ENCODE results near the gene DAB1. TPM values are rescaled to one million over a fixed set of nuclear protein-coding genes. Genes with fewer than 3 reads are reported as not detected.

Gene DAB1
- total and polyA plus RNA-seq, 2 of the 8 experiments (the other 6 are each of a cell fraction or from before 2014, with no cell fraction given) = 4.4 to 11.8 TPM

GRCh38 chr1:57060451-57060850 lies 363.4 kb downstream of the DAB1 start:
- FAIRE-seq = no peak
- no peak for TF ChIP-seq RFX5 (IDR thresholded peaks at IDR 0.05; ENCODE audit: borderline replicate concordance, low read depth, low read length)
- no peak for TF ChIP-seq PHF8 (conservative IDR thresholded peaks at IDR 0.05; ENCODE audit: low read depth, low read length)

More at GRCh38 chr1:57060451-57060850, 363.4 kb downstream of the DAB1 start:
- no peak overlapping the region for H3K4me3 ChIP-seq (ENCODE audit: extremely low read depth in 1 of 4, insufficient read depth in 2 of 4, low read depth in 3 of 4, low read length in 4 of 4)
- H2BK120ac ChIP-seq (replicated peaks; ENCODE audit: low read depth, low read length) = no peak overlapping the region
- H2BK5ac ChIP-seq (ENCODE audit: low read depth, low read length) = no peak overlapping the region
- H4K91ac ChIP-seq (replicated peaks; ENCODE audit: insufficient read length, low read length) = no peak overlapping the region
- no peak overlapping the region for H3K23ac ChIP-seq (ENCODE audit: insufficient read length)
- H2AK5ac ChIP-seq (ENCODE audit: low read depth, low read length) = no peak overlapping the region
- no peak overlapping the region for H3K14ac ChIP-seq (ENCODE audit: insufficient read length)
- no peak overlapping the region for H3K4ac ChIP-seq (replicated peaks; ENCODE audit: insufficient read length, low read depth, low read length)
- H3K36me3 ChIP-seq (ENCODE audit: control insufficient read depth in 2 of 4, insufficient read depth in 4 of 4, low read length in 3 of 4) = no peaks in the 10 kb centered on the region
- no peak overlapping the region for H2BK12ac ChIP-seq (ENCODE audit: low read depth, low read length)
- H2AFZ ChIP-seq (ENCODE audit: low read length) = no peak overlapping the region
- no peak overlapping the region for H3K27ac ChIP-seq (ENCODE audit: low read depth, low read length)
- no peaks in the 10 kb centered on the region for H4K20me1 ChIP-seq (replicated peaks in 1 of 2; ENCODE audit: control insufficient read depth in 1 of 2, insufficient read depth in 2 of 2, low read length in 2 of 2)
- ChIA-PET CTCF (ENCODE audit: partially characterized antibody) (interaction anchor here (1.4 kb wide), 2 partner anchors 24 to 57 kb away, joined by 4 to 5 read pairs; no protein-coding TSS in a partner anchor), POLR2A (ENCODE audit: partially characterized antibody) (no interaction called here)
- no peak overlapping the region for H3K18ac ChIP-seq (ENCODE audit: extremely low read depth, low read length)
- no peaks in the 10 kb centered on the region for H3K23me2 ChIP-seq (ENCODE audit: low read depth, low read length)
- 81% methylated on average over 3 of the region's 3 CpGs; no CpG with 5 or more reads in 1 of the 2 experiments for WGBS, 2 experiments (ENCODE audit: extremely low coverage in 1 of 2, insufficient coverage in 1 of 2, insufficient read length in 1 of 2, insufficient replicate concordance in 2 of 2, low coverage in 1 of 2, low lambda C conversion rate in 2 of 2, missing lambda C conversion rate in 1 of 2)
- H3K4me2 ChIP-seq (ENCODE audit: insufficient read depth in 1 of 2, low read depth in 2 of 2, low read length in 2 of 2) = no peak overlapping the region
- no peak overlapping the region for H3K56ac ChIP-seq (replicated peaks; ENCODE audit: insufficient read length, low read depth, low read length)
- no peaks in the 10 kb centered on the region for H3K9me3 ChIP-seq (ENCODE audit: insufficient read depth in 2 of 2, low read depth in 1 of 2, low read length in 1 of 2)
- DNase-seq (ENCODE audit: low read depth in 1 of 2, low spot score in 2 of 2) = no peak
- no peak overlapping the region for H2BK20ac ChIP-seq (ENCODE audit: low read length)
- H3K4me1 ChIP-seq (replicated peaks in 1 of 4; ENCODE audit: control insufficient read depth in 3 of 4, insufficient read depth in 4 of 4, low read length in 3 of 4) = no peaks in the 10 kb centered on the region
- H3K27me3 ChIP-seq (replicated peaks in 1 of 4; ENCODE audit: control insufficient read depth in 3 of 4, extremely low read depth in 1 of 4, insufficient read depth in 3 of 4, low read length in 3 of 4) = no peaks in the 10 kb centered on the region
- no peaks in the 10 kb centered on the region for H3K79me2 ChIP-seq (ENCODE audit: control insufficient read depth in 1 of 2, insufficient read depth in 2 of 2, low read length in 2 of 2)
- H3K9ac ChIP-seq (replicated peaks in 1 of 4; ENCODE audit: extremely low read depth in 1 of 4, low read depth in 3 of 4, low read length in 3 of 4) = no peak overlapping the region
- H3K79me1 ChIP-seq (ENCODE audit: low read depth, low read length) = no peaks in the 10 kb centered on the region
- H2BK15ac ChIP-seq (ENCODE audit: low read length) = no peak overlapping the region
- H4K5ac ChIP-seq (ENCODE audit: insufficient read length, low read depth, low read length) = no peak overlapping the region
- no peak overlapping the region for H4K8ac ChIP-seq (ENCODE audit: extremely low read depth, insufficient read depth, low read length)

Data from H1 (cell line).